Suprapubic skin (tissue), 4 donors: ENCODE measurements around the gene LEP. TPM values are rescaled to one million over a fixed set of nuclear protein-coding genes. Genes with fewer than 3 reads are reported as not detected.
A peak's percentile ranks its signal among the peaks of the same experiment; 100 is the strongest.

Experiments used
- DNase-seq, 2 donors: peaks; one replicate each; pipeline ENCODE4 v3.0.0-alpha.2; 2019; ENCODE audit warnings: low spot score in 2 of 2
- H3K27ac ChIP-seq: fragments of 200-600 bp; sonication (generic); one replicate; pipeline ENCODE4 v1.5.1; 2019
- H3K27me3 ChIP-seq: fragments of 200-600 bp; sonication (generic); one replicate; pipeline ENCODE4 v1.5.1; 2019
- H3K36me3 ChIP-seq: fragments of 200-600 bp; sonication (generic); one replicate; pipeline ENCODE4 v1.5.1; 2019
- H3K4me1 ChIP-seq: fragments of 200-600 bp; sonication (generic); one replicate; pipeline ENCODE4 v1.5.1; 2019
- H3K4me3 ChIP-seq: fragments of 200-600 bp; sonication (generic); one replicate; pipeline ENCODE4 v1.5.1; 2019; ENCODE audit warnings: mild to moderate bottlenecking
- H3K9me3 ChIP-seq: fragments of 200-600 bp; sonication (generic); one replicate; pipeline ENCODE4 v1.5.1; 2019
- EP300 ChIP-seq: sonication (generic); formaldehyde crosslinking; IDR thresholded peaks from one replicate; pipeline ENCODE4 v1.6.1; 2017; ENCODE audit warnings: antibody characterized with exemption
- POLR2A ChIP-seq, 2 donors: fragments of 450-650 bp; IDR thresholded peaks; one replicate each; pipeline ENCODE4 v1.6.1; 2017; ENCODE audit warnings: antibody characterized with exemption in 2 of 2, mild to moderate bottlenecking in 2 of 2, moderate library complexity in 2 of 2
- POLR2AphosphoS5 ChIP-seq, 3 donors: sonication (generic); formaldehyde crosslinking; IDR thresholded peaks; one replicate each; pipeline ENCODE4 v1.6.1; 2017; ENCODE audit warnings: antibody characterized with exemption in 3 of 3
- WGBS: methylation state at CpG from one replicate; pipeline ENCODE4 v1.1.5; 2018; 5-methylcytosine and 5-hydroxymethylcytosine counted together
- total RNA-seq, 4 donors: library from RNA; depleted of rRNA; stranded (reverse); fragments of >200 nt; gene quantifications; one replicate each; pipeline ENCODE4 v1.1.0, GENCODE V29; 2016
- TF ChIP-seq, protein P1 (sequence below), 2 donors: fragments of 200-600 bp in 1 of 2; fragments of 450-650 bp in 1 of 2; sonication (generic) in 1 of 2; IDR thresholded peaks; one replicate each; pipeline ENCODE4 v1.5.1; 2016 to 2019; ENCODE audit warnings: antibody characterized with exemption in 2 of 2, mild to moderate bottlenecking in 1 of 2, moderate library complexity in 1 of 2

LEP gene
- total RNA-seq, 4 donors from 2014 or later, result 0.76 to 11.8 (median 4.8) TPM

DNA sequence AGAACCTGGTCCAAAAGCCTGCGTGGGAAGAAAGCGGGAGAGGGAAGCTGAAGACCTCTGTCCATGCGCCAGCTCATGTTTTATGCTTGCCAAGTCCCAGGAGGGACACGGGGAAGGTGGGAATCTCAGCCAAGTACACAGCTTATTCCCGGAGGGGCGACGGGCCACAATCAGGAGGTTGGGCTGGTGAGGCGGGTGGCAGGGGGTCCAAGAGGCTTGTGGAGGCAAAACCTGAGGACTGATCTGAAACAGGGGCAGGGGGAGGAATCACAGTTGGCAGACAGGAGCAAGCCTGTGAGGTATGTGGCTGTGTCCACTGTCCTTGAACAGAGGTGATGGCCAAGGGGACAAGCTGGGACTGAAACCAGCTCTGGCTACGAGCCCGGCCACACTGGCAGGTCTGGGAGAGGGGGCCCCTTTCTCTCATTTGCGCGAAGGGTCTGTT, 38.0 kb upstream of the LEP start:
- H3K36me3 ChIP-seq, result no peaks in the 10 kb centered on the region

DNA sequence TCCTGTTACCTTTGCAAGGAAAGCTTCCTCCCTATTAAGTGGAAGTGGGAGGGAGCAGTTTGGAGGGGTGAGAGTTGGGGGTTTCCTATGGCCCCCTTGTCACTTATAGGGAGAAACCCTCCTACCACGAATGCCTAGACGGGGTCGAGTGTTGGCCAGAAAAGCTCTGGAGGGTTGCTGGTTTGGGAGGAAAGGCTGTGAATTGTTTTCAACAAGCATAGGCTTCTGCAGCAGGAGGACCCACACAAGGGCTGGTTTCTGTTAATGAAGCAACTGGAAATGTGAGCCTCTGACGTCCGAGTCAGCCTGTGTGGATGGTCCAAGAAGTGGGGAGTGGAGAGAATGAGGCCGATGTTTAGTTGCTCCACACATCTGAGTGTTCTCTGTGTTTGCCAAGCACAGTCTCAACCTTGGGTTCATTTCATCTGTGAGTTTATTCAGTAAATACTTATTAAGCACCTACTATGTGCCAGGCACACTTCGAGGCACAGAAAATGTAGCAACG, 37.3 kb upstream of the LEP start:
- Histone ChIP-seq H3K27me3 (peaks cover 58% of the 10 kb centered on the region), H3K27ac (no peak overlapping the region), H3K4me1 (peaks cover 8% of the 10 kb centered on the region), H3K36me3 (no peaks in the 10 kb centered on the region), H3K4me3 (no peak overlapping the region), H3K9me3 (no peaks in the 10 kb centered on the region)
- WGBS, result 72% methylated on average over 8 of the region's 8 CpGs
- DNase-seq, result peak in 1 of 2 donors; percentile 38
- TF ChIP-seq EP300, result no peak
- TF ChIP-seq, protein P1, sequence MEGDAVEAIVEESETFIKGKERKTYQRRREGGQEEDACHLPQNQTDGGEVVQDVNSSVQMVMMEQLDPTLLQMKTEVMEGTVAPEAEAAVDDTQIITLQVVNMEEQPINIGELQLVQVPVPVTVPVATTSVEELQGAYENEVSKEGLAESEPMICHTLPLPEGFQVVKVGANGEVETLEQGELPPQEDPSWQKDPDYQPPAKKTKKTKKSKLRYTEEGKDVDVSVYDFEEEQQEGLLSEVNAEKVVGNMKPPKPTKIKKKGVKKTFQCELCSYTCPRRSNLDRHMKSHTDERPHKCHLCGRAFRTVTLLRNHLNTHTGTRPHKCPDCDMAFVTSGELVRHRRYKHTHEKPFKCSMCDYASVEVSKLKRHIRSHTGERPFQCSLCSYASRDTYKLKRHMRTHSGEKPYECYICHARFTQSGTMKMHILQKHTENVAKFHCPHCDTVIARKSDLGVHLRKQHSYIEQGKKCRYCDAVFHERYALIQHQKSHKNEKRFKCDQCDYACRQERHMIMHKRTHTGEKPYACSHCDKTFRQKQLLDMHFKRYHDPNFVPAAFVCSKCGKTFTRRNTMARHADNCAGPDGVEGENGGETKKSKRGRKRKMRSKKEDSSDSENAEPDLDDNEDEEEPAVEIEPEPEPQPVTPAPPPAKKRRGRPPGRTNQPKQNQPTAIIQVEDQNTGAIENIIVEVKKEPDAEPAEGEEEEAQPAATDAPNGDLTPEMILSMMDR (IDR thresholded peaks at IDR 0.05), result no peak
- no peak for TF ChIP-seq POLR2AphosphoS5 (IDR thresholded peaks at IDR 0.05)
- TF ChIP-seq POLR2A (IDR thresholded peaks at IDR 0.05), result no peak

More for the DNA sequence above, 38.0 kb upstream of the LEP start:
- H3K4me3 ChIP-seq, result no peak overlapping the region
- H3K27me3 ChIP-seq, result peaks cover 58% of the 10 kb centered on the region
- TF ChIP-seq POLR2AphosphoS5 (IDR thresholded peaks at IDR 0.05) (no peak), EP300 (no peak), POLR2A (IDR thresholded peaks at IDR 0.05) (no peak)
- TF ChIP-seq, protein P1 (IDR thresholded peaks at IDR 0.05), result no peak
- no peak overlapping the region for H3K27ac ChIP-seq
- peaks cover 8% of the 10 kb centered on the region for H3K4me1 ChIP-seq
- no peaks in the 10 kb centered on the region for H3K9me3 ChIP-seq
- 71% methylated on average over 12 of the region's 12 CpGs for WGBS
- peak in 1 of 2 donors; percentile 69 for DNase-seq

DNA sequence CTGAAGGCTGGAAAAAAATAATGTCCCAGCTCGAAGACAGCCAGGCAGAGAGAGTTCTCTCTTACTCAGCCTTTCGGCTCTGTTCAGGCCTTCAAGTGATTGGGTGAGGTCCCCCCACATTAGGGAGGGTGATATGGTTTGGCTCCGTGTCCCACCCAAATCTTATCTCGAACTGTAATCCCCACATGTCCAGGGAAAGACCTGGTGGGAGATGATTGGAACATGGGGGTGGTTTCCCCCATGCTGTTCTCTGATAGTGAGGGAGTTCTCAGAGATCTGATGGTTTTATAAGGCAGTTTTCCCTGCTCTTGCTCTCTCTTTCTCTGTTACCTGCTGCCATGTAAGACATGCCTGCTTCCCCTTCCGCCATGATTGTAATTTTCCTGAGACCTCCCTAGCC, 36.6 kb upstream of the LEP start:
- peaks cover 62% of the 10 kb centered on the region for H3K27me3 ChIP-seq
- no peak overlapping the region for H3K27ac ChIP-seq
- peak in 1 of 2 donors; percentile 11 for DNase-seq
- H3K4me1 ChIP-seq, result peaks cover 8% of the 10 kb centered on the region
- TF ChIP-seq POLR2AphosphoS5 (IDR thresholded peaks at IDR 0.05), result no peak
- no peak for TF ChIP-seq POLR2A (IDR thresholded peaks at IDR 0.05)
- TF ChIP-seq, protein P1 (IDR thresholded peaks at IDR 0.05), result no peak
- no peak for TF ChIP-seq EP300
- H3K9me3 ChIP-seq, result no peaks in the 10 kb centered on the region
- H3K4me3 ChIP-seq, result no peak overlapping the region
- 82% methylated on average over 5 of the region's 5 CpGs for WGBS
- H3K36me3 ChIP-seq, result no peaks in the 10 kb centered on the region

DNA sequence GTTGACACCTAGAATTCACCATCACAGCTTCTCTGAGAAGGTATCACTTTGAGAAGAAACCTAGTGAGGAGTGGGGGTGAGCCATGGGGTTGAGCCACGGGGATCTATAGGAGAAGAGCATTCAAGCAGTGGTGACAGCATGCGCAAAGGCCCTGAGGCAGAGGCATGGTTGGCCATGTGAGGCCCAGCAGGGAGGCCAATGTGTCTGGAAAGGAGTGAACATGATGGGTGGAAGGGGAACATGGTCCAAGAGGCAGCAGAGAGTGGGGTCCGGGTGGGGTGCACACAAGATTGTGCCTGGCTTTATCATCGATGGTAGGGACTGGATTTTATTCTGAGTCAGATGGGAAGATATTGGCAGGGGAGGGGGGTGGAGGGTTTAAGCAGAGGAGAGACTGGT, 36.0 kb upstream of the LEP start:
- H3K36me3 ChIP-seq, result no peaks in the 10 kb centered on the region
- no peaks in the 10 kb centered on the region for H3K9me3 ChIP-seq
- WGBS, result 97% methylated on average over 4 of the region's 4 CpGs
- DNase-seq, result peak in 1 of 2 donors; percentile 28
- no peak overlapping the region for H3K27ac ChIP-seq
- H3K4me3 ChIP-seq, result no peak overlapping the region
- TF ChIP-seq, protein P1 (IDR thresholded peaks at IDR 0.05), result no peak
- TF ChIP-seq POLR2A (IDR thresholded peaks at IDR 0.05) (no peak), EP300 (no peak), POLR2AphosphoS5 (IDR thresholded peaks at IDR 0.05) (no peak)
- peaks cover 58% of the 10 kb centered on the region for H3K27me3 ChIP-seq
- peaks cover 8% of the 10 kb centered on the region for H3K4me1 ChIP-seq

DNA sequence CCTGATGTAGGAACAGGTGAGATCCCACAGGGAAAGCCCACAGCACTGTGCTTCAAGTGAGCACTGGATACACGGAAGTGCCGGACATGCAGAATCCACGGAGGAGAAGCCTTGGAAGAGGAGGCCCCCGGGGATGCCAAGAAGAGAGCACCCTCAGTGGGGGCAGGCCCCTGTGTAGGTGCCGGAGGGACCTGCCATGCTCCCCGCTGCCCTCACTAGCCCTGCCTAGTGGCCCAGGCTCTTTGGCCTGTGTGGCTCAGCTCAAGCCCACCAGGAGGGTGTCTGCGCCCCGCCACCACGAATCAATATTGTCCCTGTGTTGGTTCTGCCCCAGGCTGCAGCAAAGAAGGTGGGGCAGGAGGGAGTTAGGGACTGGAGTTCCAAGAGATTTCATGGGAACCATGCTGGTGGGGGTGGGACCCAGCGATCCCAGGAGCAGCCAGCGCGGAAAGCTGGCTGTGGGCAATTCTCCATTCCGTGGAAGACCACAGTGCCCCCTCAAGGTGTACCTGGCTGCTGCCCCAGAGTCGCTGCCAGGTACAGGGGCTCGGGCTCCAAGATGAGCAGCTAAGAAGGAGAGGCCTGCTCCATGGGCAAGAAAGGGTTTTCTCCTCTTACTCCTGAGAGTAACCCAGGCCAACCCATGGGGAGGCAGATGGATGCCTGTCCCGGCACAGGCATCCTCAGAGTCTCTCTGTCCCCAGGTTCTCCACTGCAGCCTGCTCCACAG, 34.9 kb upstream of the LEP start:
- 86% methylated on average over 16 of the region's 16 CpGs for WGBS
- H3K9me3 ChIP-seq, result no peaks in the 10 kb centered on the region
- no peak for TF ChIP-seq POLR2A (IDR thresholded peaks at IDR 0.05)
- TF ChIP-seq EP300, result no peak
- TF ChIP-seq, protein P1 (IDR thresholded peaks at IDR 0.05), result no peak
- no peak for TF ChIP-seq POLR2AphosphoS5 (IDR thresholded peaks at IDR 0.05)
- peaks cover 54% of the 10 kb centered on the region for H3K27me3 ChIP-seq
- no peak overlapping the region for H3K27ac ChIP-seq
- H3K4me3 ChIP-seq, result no peak overlapping the region
- H3K36me3 ChIP-seq, result no peaks in the 10 kb centered on the region
- DNase-seq, result peak in 1 of 2 donors; percentile 50
- peaks cover 5% of the 10 kb centered on the region for H3K4me1 ChIP-seq
